Measurements from ENCODE around the gene PBRM1. TPM values are rescaled to one million over a fixed set of nuclear protein-coding genes. Genes with fewer than 3 reads are reported as not detected.

Gene PBRM1
- total RNA-seq, 6 experiments from 2014 or later = 17.1 to 36.4 (median 27.2) TPM

DNA sequence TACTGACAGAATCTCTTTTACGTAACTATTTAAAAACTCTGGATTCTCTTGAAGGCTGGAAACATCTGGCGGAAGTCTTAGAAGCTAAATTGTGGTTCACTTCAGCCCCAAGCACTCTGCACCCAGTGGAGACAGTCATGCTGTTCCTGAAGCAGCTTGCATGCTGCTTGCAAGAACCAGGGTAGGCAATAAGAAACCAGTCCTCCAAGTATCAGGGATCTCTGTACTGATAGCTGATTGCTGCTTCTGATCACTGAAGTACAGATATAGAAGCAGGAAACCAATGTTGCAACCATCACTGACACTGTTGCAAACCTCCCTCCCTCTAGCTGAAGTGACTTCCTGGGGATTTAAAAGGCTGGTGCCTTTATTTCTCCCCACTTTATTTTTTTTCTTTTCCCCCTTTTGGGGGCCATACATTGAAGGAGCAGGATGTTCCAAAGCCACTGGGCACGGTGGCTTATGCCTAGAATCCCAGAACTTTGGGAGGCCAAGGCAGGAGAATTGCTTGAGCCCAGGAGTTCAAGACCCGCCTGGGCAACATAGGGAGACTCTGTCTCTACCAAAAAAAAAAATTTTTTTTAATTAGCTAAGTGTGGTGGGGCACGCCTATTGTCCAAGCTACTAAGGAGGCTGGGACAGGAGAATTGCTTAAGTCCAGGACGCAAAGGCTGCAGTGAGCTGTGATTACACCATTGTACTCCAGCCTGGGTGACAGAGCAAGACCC lies 35.5 kb upstream of the PBRM1 start:
- Histone ChIP-seq H3K27ac (no peak overlapping the region), H3K27me3 (no peaks in the 10 kb centered on the region), H3K36me3 (peaks cover 0 to 3% (median 0%) of the 10 kb centered on the region in 4 donors), H3K4me3 (no peak overlapping the region), H3K4me1 (peaks cover 0 to 11% (median 5%) of the 10 kb centered on the region in 4 donors), H3K9me3 (no peaks in the 10 kb centered on the region)
- DNase-seq (no peak), ATAC-seq (peak in 2 of 4 donors; percentile 34 to 44)
- no peak for TF ChIP-seq POLR2A (IDR thresholded peaks at IDR 0.05)
- TF ChIP-seq, protein P1, sequence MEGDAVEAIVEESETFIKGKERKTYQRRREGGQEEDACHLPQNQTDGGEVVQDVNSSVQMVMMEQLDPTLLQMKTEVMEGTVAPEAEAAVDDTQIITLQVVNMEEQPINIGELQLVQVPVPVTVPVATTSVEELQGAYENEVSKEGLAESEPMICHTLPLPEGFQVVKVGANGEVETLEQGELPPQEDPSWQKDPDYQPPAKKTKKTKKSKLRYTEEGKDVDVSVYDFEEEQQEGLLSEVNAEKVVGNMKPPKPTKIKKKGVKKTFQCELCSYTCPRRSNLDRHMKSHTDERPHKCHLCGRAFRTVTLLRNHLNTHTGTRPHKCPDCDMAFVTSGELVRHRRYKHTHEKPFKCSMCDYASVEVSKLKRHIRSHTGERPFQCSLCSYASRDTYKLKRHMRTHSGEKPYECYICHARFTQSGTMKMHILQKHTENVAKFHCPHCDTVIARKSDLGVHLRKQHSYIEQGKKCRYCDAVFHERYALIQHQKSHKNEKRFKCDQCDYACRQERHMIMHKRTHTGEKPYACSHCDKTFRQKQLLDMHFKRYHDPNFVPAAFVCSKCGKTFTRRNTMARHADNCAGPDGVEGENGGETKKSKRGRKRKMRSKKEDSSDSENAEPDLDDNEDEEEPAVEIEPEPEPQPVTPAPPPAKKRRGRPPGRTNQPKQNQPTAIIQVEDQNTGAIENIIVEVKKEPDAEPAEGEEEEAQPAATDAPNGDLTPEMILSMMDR (IDR thresholded peaks at IDR 0.05) = no peak
- intact Hi-C loops (cut with DNase I) = no loop called here
- 70% methylated on average over 6 of the region's 6 CpGs for WGBS (ENCODE audit: insufficient coverage, low coverage, low lambda C conversion rate, missing lambda C conversion rate)

DNA sequence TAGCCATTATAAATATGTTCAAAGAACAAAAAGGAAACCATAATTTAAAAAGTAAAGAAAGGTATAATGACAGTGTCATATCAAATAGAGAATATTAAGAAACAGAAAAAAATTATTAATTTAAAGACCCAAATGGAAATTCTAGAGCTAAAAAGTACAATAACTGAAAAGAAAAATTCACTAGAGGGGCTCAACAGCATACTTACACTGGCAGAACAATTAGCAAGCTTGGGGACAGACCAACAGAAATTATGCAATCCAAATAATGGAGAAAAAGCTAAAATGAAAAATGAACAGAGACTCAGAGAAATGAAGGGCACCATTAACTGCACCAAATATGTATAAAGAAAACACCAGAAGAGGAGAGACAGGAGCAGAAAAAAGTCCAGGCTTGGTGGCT lies 33.9 kb upstream of the PBRM1 start:
- no peak for ATAC-seq
- H3K27me3 ChIP-seq = no peaks in the 10 kb centered on the region
- H3K9me3 ChIP-seq = no peaks in the 10 kb centered on the region
- no peak for DNase-seq
- intact Hi-C loops (cut with DNase I) = no loop called here
- H3K4me3 ChIP-seq = no peak overlapping the region
- peaks cover 0 to 10% (median 5%) of the 10 kb centered on the region in 4 donors for H3K4me1 ChIP-seq
- TF ChIP-seq, protein P1 (IDR thresholded peaks at IDR 0.05) = no peak
- no peak for TF ChIP-seq POLR2A (IDR thresholded peaks at IDR 0.05)
- no peak overlapping the region for H3K27ac ChIP-seq
- peaks cover 0 to 3% (median 0%) of the 10 kb centered on the region in 4 donors for H3K36me3 ChIP-seq

DNA sequence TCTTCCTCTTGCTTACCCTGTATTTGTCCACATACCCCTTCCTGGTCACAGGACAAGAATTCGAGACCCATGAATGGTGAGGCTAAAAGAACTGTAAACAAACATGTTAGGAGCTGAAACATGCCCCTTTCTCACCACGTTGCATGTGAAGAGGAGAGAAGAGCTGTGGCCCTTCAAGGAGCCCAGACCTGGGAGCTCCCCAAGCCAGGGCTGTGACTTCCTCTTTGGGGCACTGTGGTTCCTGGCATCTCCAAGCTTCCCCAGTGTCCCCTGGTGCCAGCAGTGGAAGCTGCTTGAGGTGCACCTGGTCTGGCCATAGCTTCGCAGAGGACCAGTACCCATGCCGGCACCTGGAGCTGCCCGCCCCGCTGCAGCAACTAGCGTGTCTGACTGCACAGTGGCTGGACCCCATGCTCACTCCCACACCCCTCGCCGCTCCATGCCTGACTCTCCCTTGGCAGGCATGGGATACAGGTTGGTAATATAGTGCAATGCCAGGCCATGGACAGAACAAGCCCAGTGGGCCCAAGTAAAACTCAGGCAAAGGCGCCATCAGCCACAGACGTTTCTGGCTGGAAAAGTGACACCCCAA lies 30.1 kb upstream of the PBRM1 start:
- Histone ChIP-seq H3K27ac (no peak overlapping the region), H3K9me3 (no peaks in the 10 kb centered on the region), H3K4me1 (peaks cover 0 to 14% (median 5%) of the 10 kb centered on the region in 4 donors), H3K36me3 (peaks cover 0 to 3% (median 0%) of the 10 kb centered on the region in 4 donors), H3K27me3 (no peaks in the 10 kb centered on the region), H3K4me3 (no peak overlapping the region)
- intact Hi-C loops (cut with DNase I) = no loop called here
- ATAC-seq (no peak), DNase-seq (no peak)
- no peak for TF ChIP-seq POLR2A (IDR thresholded peaks at IDR 0.05)
- TF ChIP-seq, protein P1 (IDR thresholded peaks at IDR 0.05) = no peak
- WGBS (ENCODE audit: insufficient coverage, low coverage, low lambda C conversion rate, missing lambda C conversion rate) = 69% methylated on average over 5 of the region's 11 CpGs

DNA sequence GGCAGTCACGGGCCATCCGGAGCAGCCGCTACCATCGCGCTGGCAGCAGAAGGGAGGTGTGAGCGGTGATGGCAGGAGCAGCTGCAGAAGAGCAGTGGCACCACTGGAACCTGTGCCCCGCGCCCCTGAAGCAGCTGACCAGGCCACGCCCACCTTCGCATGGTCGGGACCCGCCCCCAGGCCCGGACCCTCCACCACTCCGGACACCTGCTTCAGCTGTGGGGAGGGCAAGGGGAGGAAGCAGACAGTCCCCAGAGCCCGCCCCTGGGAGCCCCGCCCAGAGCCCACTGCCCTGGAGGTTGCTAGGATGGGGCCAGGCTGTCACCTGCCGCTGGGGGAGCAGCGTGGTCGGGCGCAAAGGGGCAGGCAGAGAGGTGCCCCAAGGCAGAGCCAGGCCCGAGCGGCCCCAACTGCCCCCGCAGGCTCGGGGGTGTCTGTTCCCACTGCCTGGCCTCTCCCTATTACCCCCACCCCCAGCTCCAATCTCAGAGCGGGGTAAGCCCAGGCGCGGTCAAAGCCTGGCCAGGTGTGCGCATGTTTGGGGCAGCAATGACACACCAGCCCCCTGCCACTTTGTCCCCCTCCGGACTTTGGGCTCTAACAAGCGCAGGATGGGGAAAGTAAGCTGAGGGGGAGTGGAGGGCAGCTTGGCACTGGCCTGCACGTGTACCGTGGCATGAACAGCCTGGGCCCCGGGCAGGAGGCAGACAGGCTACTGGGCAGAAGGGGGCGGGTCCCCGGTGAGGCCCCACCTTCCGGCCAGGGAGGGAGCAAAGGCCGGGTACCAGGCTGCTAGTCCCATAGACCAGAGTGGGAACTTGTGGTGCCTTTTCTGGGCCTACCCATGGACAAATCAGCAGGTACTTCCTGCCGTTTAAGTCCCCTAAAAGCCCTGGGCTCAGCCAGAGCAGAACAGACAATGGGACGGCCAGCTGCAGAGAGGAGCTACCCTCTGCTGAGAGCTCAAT lies 28.9 kb upstream of the PBRM1 start:
- DNase-seq (peak; percentile 33 to 69 (median 60)), ATAC-seq (peak; percentile 52 to 70 (median 62))
- Histone ChIP-seq H3K27ac (no peak overlapping the region), H3K36me3 (peaks cover 0 to 3% (median 0%) of the 10 kb centered on the region in 4 donors), H3K9me3 (no peaks in the 10 kb centered on the region), H3K4me3 (no peak overlapping the region), H3K27me3 (no peaks in the 10 kb centered on the region), H3K4me1 (peaks cover 0 to 14% (median 5%) of the 10 kb centered on the region in 4 donors)
- WGBS (ENCODE audit: insufficient coverage, low coverage, low lambda C conversion rate, missing lambda C conversion rate) = 75% methylated on average over 9 of the region's 39 CpGs
- TF ChIP-seq, protein P1 (IDR thresholded peaks at IDR 0.05) = no peak
- no peak for TF ChIP-seq POLR2A (IDR thresholded peaks at IDR 0.05)
- intact Hi-C loops (cut with DNase I) = no loop called here
